ENCODE measurements around the gene ZFAND4.
"Not testable (repeated sequence)": the region's sequence is repeated elsewhere in the genome, so short reads cannot be mapped to it uniquely, and the experiment has no call there.

ZFAND4 gene

GRCh38 chr10:45640049-45640448 lies 32.5 kb downstream of the ZFAND4 start:
- DNase-seq = no peak

DNA sequence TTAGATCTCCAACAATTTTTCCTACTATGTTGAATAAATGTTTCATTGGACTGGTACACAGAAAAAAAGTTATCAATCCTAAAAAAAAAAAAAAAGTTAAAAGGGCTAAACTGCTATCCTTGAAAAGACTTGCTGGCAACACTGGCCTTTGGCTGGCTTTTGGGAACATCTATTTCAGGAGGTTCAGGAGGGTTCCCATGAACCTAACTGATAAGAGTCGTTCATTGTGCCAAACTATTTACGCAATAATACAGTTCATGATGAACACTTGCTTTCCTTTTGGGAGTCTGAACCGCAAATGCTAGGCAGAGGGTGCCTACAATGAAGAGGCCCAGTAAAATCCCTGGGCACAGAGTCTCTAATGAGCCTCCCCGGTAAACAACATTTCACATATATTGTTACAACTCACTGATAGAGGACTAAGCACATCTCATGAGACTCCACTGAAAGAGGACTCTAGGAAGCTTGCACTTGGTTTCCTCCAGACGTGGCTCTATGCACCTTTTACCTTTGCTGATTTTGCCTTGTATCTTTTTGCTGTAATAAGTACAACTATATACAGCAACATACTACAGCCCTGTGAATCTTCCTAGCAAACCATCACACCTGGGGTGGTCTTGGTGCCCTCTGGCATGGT lies 45.0 kb downstream of the ZFAND4 start:
- DNase-seq = no peak

DNA sequence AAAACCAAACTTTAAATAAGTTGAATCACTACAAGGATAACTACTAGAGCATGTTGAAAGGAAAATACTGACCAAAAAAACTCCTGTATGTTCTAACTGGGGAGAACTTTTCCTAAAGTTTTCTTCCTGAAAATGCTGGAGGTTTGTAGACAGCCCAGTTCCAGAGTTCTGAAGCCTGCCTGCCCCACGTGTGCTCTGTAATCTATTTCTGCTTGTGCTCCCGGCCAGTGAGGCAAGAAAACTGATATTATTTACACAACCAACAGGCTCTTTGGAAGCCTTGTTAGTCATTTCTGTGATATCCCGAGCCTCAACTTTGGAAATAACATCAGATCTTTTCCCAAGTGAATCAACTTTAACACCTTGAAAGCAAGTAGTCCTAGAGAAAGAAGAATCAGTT lies 46.7 kb downstream of the ZFAND4 start:
- no peak for DNase-seq

DNA sequence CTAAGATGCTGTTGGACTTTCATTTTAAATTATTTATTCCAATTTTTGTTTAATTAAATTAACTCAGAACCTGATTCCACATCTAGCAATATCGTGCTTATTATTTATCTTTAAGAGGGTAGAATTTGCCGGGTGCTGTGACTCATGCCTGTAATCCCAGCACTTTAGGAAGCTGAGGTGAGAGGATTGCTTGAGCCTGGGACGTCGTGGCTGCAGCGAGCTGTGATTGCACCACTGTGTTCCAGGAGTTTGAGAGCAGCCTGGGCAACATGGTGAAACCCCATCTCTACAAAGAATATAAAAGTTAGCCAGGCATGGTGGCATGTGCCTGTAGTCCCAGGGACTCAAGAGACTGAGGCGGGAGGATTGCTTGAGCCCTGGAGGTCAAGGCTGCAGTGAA lies 47.8 kb downstream of the ZFAND4 start:
- no peak for DNase-seq

- no peak for DNase-seq
These were observed 57.7 kb downstream of the ZFAND4 start for GRCh38 chr10:45614869-45615268.

DNA sequence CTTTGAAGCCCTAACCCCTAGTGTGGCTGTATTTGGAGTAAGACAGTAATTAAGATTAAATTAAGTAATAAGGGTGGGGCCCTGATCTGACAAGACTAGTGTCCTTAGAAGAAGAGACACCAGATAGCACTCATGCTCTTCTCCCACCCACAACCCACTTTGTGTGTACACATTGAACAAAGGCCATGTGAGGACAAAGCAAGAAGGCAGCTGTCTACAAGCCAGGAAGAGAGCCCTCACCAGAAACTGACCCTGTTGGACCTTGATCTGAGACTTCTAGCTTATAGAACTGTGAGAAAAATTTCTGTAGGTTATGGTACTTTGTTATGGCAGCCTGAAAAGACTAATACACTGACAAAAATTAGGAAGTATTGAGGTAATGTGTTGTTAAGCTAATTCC lies 59.8 kb downstream of the ZFAND4 start:
- no peak for DNase-seq

DNA sequence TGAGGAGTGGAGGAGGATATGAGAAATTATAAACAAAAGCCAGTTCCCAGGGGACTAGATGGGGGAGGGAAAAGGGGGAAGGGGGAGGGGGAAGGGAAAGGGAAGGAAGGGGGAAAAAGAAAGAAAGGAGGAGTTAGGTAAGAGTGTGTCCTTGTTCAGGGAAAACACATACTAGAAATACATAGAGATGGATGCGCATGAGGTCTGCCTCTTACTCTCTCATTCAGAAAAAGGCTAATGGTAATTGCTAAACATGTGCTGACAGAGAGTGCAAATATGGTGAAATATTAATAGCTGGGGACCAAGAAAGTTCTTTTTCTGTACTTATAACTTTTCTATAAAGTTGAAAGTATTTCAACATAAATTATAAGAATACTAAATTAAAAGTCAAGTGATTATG lies 64.5 kb downstream of the ZFAND4 start:
- DNase-seq = no peak

GRCh38 chr10:45607276-45607675 lies 65.3 kb downstream of the ZFAND4 start:
- DNase-seq = no peak

DNA sequence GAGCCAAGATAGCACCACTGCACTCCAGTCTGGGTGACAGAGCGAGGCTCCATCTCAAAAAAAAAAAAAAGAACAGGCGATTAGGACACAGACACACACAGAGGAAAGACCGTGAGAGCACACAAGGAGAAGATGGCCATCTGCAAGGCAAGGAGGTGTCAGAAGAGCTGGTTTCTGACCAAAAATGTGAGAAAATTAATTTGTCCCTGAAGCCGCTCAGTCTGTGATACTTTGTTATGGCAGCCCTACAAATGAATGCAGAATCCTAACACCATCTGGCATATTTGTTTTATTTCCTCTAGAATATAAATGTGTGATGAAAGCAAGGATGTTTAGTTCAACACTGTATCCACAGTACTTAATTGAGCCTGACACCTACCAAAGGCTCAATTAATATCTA lies 69.7 kb downstream of the ZFAND4 start:
- DNase-seq = no peak

DNA sequence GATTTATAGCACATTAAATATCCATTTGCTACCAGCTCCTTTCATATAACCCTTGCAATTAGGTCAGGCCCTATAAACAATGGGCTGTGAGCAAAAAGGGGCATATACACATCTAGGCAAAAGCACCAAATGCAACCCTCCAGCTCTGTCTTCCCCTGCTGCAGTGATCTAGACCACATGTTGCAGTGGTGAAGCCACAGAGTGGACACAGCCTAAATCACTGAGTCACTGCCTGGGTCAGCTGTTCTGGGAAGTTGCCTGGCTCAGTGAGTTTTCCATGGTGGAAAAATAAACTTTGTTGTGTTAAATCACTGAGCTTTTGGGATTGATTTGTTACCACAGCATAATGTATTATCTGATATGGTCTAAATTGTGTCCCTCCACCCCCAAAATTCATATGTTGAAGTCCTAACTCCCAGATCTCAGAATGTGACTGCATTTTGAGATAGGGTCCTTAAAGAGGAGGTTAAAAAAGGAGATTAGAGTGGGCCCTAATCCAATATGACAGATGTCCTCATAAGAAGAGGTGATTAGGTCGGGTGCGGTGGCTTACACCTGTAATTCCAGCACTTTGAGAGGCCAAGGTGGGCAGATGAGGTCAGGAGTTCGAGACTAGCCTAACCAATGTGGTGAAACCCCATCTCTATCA lies 70.4 kb downstream of the ZFAND4 start:
- no peak for DNase-seq

- not testable (repeated sequence) for DNase-seq
These were observed 71.2 kb downstream of the ZFAND4 start for GRCh38 chr10:45601254-45601930.

DNA sequence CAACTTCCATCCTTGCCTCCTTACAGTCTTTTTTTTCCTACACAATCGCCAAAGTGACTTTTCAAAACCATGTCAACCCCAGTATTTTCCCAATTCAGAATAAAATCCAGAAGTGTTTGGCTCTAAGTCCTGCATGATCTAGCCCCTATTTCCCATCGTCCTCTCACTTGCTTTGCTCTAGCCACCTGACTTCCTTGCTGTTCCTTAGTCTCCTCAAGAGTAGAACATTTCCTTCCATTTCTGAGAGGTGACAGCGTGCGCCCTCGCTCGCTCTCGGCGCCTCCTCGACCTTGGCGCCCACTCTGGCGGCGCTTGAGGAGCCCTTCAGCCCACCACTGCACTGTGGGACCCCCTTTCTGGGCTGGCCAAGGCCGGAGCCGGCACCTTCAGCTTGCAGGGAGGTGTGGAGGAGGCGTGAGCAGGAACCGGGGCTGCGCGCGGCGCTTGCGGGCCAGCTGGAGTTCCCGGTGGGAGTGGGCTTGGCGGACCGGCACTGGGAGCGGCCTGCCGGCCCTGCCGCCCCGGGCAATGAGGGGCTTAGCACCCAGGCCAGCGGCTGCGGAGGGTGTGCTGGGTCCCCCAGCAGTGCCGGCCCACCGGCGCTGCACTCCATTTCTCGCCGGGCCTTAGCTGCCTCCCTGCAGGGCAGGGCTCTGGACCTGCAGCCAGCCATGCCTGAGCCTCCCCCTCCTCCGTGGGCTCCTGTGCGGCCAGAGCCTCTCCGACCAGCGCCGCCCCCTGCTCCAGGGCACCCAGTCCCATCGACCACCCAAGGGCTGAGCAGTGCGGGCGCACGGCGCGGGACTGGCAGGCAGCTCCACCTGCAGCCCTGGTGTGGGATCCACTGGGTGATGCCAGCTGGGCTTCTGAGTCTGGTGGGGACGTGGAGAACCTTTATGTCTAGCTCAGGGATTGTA lies 72.0 kb downstream of the ZFAND4 start:
- DNase-seq = not testable (repeated sequence)

GRCh38 chr10:45599646-45600045 lies 72.9 kb downstream of the ZFAND4 start:
- DNase-seq = no peak

DNA sequence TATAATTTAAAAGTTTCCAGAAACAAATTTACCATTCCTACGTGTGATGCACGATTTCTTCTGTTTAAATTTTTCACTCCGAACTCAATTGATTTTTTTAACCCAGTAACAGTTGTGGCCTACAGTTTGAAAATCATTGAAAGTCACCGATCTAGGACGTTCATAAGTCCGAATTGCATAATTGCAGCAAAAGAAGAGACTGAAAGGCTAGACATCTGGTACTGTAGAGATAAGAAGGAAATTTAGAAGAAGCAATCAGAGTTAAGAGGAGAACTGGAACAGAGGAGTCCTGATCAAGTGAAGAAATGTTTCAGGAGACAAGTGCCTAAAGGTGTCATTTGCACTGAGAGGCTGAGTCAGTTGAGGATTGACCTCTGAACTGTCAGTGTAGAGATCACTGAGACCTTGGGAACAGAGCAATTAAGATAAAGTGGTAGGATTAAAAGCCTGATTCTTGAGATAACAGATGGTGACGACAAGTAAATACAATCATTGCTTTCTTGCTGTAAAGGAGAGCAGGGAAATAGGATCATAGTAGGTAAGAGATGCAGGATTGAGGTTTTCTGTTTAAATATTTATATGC lies 73.5 kb downstream of the ZFAND4 start:
- DNase-seq = no peak

DNA sequence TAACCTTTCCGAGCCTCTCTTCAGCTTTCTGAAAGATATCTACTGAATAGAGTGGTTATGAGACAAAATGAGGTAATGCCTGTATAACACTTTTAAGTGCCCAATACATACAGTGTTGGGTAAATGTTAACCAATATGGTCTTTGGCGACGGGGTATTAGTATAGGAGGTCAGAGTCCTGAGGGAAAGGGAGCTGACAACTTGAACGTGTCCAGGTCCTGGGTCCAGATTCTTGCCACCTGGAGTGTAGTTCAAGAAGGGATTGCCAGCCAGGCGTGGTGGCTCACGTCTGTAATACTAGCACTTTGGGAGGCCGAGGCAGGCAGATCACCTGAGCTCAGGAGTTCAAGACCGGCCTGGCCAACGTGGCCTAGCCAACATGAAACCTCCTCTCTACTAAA lies 76.0 kb downstream of the ZFAND4 start:
- DNase-seq = no peak

GRCh38 chr10:45594276-45595157 lies 78.1 kb downstream of the ZFAND4 start:
- DNase-seq = peak; percentile 53

DNA sequence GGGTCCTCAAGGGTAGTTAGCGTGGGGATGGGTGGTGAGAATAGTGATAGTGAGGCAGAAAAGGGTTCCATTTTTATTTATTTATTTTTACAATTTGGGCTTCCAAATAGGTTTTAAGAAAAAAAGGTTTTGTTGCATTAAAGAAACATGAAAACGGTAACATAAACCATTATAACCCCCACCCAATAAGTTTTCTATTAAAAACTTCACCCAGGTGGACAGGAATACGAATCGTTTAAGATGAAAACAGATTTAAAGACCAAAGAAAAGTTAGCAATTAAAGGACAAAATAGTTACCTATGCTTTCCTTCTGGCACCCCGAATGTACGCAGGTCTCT lies 78.7 kb downstream of the ZFAND4 start:
- DNase-seq = no peak

- DNase-seq = no peak
These were observed 79.6 kb downstream of the ZFAND4 start for GRCh38 chr10:45592926-45593325.

DNA sequence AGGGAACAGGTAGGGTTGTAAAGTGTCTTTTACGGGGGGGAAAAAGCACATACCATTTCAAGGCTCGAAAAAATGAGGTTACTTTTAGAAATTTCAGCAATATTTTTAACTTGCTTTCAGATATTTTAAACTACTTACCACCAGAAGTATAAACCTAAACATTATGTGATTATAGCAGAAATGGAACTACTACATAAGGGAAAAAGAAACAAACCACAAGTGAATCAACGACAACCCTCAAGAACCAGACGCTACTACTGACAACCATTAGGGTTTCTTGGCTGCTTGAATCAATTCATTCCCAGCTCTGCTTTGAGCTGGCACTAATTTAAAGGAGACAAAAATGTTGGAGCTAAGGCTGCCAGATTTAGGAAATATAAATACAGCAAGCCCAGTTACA lies 80.1 kb downstream of the ZFAND4 start:
- no peak for DNase-seq

GRCh38 chr10:45591280-45591679 lies 81.3 kb downstream of the ZFAND4 start:
- no peak for DNase-seq

- DNase-seq = no peak
These were observed 82.7 kb downstream of the ZFAND4 start for GRCh38 chr10:45589868-45590267.

DNA sequence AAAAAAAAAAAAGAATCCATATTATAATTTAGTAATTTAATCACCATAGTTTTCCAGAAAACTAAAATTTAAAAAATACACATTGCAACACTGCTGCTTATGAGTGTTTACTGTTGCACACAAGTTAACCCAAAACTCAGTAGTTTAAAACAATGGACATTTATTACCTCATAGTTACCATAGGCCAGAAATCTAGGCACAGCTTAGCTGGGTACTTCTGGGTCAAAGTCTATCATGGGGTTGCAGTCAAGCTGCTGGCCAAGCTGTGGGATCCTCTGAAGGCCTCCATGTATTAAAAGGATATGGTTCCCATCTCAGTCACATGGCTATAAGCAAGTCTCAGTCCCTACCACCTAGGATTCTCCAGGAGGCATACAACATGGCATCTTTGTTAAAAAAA lies 83.6 kb downstream of the ZFAND4 start:
- no peak for DNase-seq

Measured in NCI-H2081 treated with DMSO at 0.1 percent for 48 hours (cell line).